NOMO-1 treated with dmso at 0.1 percent for 144 hours (cell line): ENCODE data around the gene NDUFB4.
A peak's percentile ranks its signal among the peaks of the same experiment; 100 is the strongest.
"Not testable (repeated sequence)": the region's sequence is repeated elsewhere in the genome, so short reads cannot be mapped to it uniquely, and the experiment has no call there.

Experiments
- DNase-seq: peaks from one replicate; lab custom pipeline; 2025; ENCODE audit not compliant: unreplicated experiment; lab: John Stamatoyannopoulos, UW

NDUFB4 gene

GRCh38 chr3:120569222-120570057 lies 26.7 kb upstream of the NDUFB4 start:
- DNase-seq, result no peak

GRCh38 chr3:120572027-120572426 lies 24.1 kb upstream of the NDUFB4 start:
- no peak for DNase-seq

GRCh38 chr3:120587332-120587975 lies 8.7 kb upstream of the NDUFB4 start:
- no peak for DNase-seq

- DNase-seq, result no peak
Observed at GRCh38 chr3:120595788-120596115, 384 bp upstream of the NDUFB4 start.

- DNase-seq, result no peak
Observed at GRCh38 chr3:120596853-120597223, 702 bp downstream of the NDUFB4 start.

- no peak for DNase-seq
Observed at GRCh38 chr3:120597445-120598049, 1.4 kb downstream of the NDUFB4 start.

GRCh38 chr3:120599211-120599610 lies 3.1 kb downstream of the NDUFB4 start:
- no peak for DNase-seq

GRCh38 chr3:120601554-120601953 lies 5.4 kb downstream of the NDUFB4 start:
- DNase-seq, result no peak

GRCh38 chr3:120602682-120603081 lies 6.5 kb downstream of the NDUFB4 start:
- no peak for DNase-seq

- no peak for DNase-seq
Observed at GRCh38 chr3:120604382-120604781, 8.2 kb downstream of the NDUFB4 start.

- no peak for DNase-seq
Observed at GRCh38 chr3:120604784-120605183, 8.6 kb downstream of the NDUFB4 start.

GRCh38 chr3:120608506-120608905 lies 12.4 kb downstream of the NDUFB4 start:
- no peak for DNase-seq

- DNase-seq, result peak; percentile 5
Observed at GRCh38 chr3:120614765-120615164, 18.6 kb downstream of the NDUFB4 start.

- DNase-seq, result no peak
Observed at GRCh38 chr3:120615847-120616609, 19.9 kb downstream of the NDUFB4 start.

- not testable (repeated sequence) for DNase-seq
Observed at GRCh38 chr3:120616745-120617144, 20.6 kb downstream of the NDUFB4 start.

GRCh38 chr3:120622457-120622856 lies 26.3 kb downstream of the NDUFB4 start:
- DNase-seq, result no peak

- no peak for DNase-seq
Observed at GRCh38 chr3:120622870-120623726, 27.0 kb downstream of the NDUFB4 start.

GRCh38 chr3:120623727-120624093 lies 27.6 kb downstream of the NDUFB4 start:
- DNase-seq, result no peak

GRCh38 chr3:120625159-120625586 lies 29.0 kb downstream of the NDUFB4 start:
- DNase-seq, result no peak

- no peak for DNase-seq
Observed at GRCh38 chr3:120634539-120634938, 38.4 kb downstream of the NDUFB4 start.
